ENCODE results near the gene COBLL1. TPM values are rescaled to one million over a fixed set of nuclear protein-coding genes. Genes with fewer than 3 reads are reported as not detected.
"Not testable (repeated sequence)": the region's sequence is repeated elsewhere in the genome, so short reads cannot be mapped to it uniquely, and the experiment has no call there.

COBLL1 gene
- total RNA-seq, 1 donor from 2014 or later = 110 TPM

DNA sequence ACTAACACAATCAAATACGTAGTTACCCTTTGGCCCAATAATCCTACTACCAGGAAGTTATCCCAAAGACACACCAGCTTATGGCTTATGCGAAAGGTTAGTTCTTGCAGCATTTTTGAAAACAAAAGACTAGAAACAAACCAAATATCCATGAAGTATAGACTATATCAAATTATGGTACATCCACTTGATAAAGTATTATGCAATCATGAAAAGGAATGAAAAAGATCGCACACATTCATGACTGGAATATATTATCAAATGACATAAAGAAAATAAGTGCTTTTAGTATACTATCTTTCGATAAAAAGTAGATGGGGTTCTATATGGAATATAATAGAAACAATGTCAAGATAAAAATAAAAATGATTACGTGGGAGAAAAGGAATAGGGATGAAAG, 78.2 kb downstream of the COBLL1 start:
- DNase-seq (ENCODE audit: low spot score in 2 of 2, unreplicated experiment in 2 of 2) = no peak
- Mint-ChIP-seq H3K27ac (no peak overlapping the region), H3K36me3 (peaks cover 6% of the 10 kb centered on the region), H3K4me1 (peaks cover 36% of the 10 kb centered on the region), H3K4me3 (no peak overlapping the region), H3K9me3 (peaks cover 4% of the 10 kb centered on the region), H3K27me3 (ENCODE audit: low read depth) (no peaks in the 10 kb centered on the region)
- TF ChIP-seq, protein P1, sequence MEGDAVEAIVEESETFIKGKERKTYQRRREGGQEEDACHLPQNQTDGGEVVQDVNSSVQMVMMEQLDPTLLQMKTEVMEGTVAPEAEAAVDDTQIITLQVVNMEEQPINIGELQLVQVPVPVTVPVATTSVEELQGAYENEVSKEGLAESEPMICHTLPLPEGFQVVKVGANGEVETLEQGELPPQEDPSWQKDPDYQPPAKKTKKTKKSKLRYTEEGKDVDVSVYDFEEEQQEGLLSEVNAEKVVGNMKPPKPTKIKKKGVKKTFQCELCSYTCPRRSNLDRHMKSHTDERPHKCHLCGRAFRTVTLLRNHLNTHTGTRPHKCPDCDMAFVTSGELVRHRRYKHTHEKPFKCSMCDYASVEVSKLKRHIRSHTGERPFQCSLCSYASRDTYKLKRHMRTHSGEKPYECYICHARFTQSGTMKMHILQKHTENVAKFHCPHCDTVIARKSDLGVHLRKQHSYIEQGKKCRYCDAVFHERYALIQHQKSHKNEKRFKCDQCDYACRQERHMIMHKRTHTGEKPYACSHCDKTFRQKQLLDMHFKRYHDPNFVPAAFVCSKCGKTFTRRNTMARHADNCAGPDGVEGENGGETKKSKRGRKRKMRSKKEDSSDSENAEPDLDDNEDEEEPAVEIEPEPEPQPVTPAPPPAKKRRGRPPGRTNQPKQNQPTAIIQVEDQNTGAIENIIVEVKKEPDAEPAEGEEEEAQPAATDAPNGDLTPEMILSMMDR (IDR thresholded peaks at IDR 0.05; ENCODE audit: unreplicated experiment) = no peak

- TF ChIP-seq, protein P1 (IDR thresholded peaks at IDR 0.05; ENCODE audit: unreplicated experiment) = no peak
- DNase-seq (ENCODE audit: low spot score in 2 of 2, unreplicated experiment in 2 of 2) = no peak
- Mint-ChIP-seq H3K27ac (peak overlapping the region; percentile 47), H3K4me3 (no peak overlapping the region), H3K9me3 (peaks cover 4% of the 10 kb centered on the region), H3K36me3 (peaks cover 6% of the 10 kb centered on the region), H3K27me3 (ENCODE audit: low read depth) (no peaks in the 10 kb centered on the region), H3K4me1 (peaks cover 34% of the 10 kb centered on the region)
Observed at GRCh38 chr2:164761737-164762460, 79.7 kb downstream of the COBLL1 start.

GRCh38 chr2:164761201-164761600, 80.4 kb downstream of the COBLL1 start:
- peak overlapping the region; percentile 47 for H3K27ac Mint-ChIP-seq
- H3K9me3 Mint-ChIP-seq; H3K4me3 Mint-ChIP-seq; H3K36me3 Mint-ChIP-seq; H3K27me3 Mint-ChIP-seq (ENCODE audit: low read depth); DNase-seq (ENCODE audit: low spot score in 2 of 2, unreplicated experiment in 2 of 2): not testable (repeated sequence)
- H3K4me1 Mint-ChIP-seq = peaks cover 37% of the 10 kb centered on the region

DNA sequence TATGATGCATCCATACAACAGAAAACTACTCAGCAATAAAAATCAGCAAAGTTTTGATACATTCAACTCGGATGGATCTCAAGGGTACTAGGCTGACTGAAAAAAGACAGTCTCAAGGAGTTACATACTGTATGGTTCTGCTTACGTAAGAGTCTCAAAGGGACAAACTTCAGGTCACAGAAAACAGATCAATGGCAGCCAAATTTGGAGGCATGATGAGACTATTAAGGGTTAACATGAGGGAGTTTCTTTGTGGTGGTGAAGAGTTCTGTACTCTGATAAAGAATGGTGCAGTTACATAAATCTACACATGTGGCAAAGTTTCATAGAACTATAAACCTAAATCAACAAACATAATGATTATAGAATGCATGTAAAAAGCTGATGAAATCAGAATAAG, 81.4 kb downstream of the COBLL1 start:
- TF ChIP-seq, protein P1 (IDR thresholded peaks at IDR 0.05; ENCODE audit: unreplicated experiment) = no peak
- H3K4me1 Mint-ChIP-seq = peaks cover 44% of the 10 kb centered on the region
- no peaks in the 10 kb centered on the region for H3K27me3 Mint-ChIP-seq (ENCODE audit: low read depth)
- H3K4me3 Mint-ChIP-seq = no peak overlapping the region
- H3K36me3 Mint-ChIP-seq = no peaks in the 10 kb centered on the region
- H3K27ac Mint-ChIP-seq = peak overlapping the region; percentile 65
- no peak for DNase-seq (ENCODE audit: low spot score in 2 of 2, unreplicated experiment in 2 of 2)
- no peaks in the 10 kb centered on the region for H3K9me3 Mint-ChIP-seq

GRCh38 chr2:164757934-164758695, 83.5 kb downstream of the COBLL1 start:
- H3K4me3 Mint-ChIP-seq = no peak overlapping the region
- TF ChIP-seq, protein P1 (IDR thresholded peaks at IDR 0.05; ENCODE audit: unreplicated experiment) = no peak
- H3K36me3 Mint-ChIP-seq = peaks cover 1% of the 10 kb centered on the region
- H3K27me3 Mint-ChIP-seq (ENCODE audit: low read depth) = no peaks in the 10 kb centered on the region
- no peaks in the 10 kb centered on the region for H3K9me3 Mint-ChIP-seq
- DNase-seq (ENCODE audit: low spot score in 2 of 2, unreplicated experiment in 2 of 2) = no peak
- H3K4me1 Mint-ChIP-seq = peaks cover 46% of the 10 kb centered on the region
- H3K27ac Mint-ChIP-seq = peak overlapping the region; percentile 71

DNA sequence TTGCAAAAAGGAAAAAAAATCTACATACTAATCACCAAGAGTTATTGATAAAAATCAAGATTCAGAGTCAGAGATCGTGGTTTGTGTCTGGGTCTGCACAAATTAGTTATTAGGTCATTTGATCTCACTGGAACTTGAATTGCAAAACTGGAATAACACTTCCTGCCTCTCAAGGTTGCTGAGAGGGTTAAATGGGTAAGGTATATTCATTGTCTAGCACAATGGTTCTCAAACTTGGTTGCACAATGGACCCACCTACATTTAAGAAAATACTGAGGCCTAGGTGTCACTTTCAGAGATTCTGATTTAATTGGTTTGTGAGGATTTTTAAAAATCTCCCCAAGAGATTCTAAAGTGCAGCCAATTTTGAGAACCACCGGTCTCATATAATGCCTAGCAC, 84.8 kb downstream of the COBLL1 start:
- Mint-ChIP-seq H3K4me1 (peaks cover 47% of the 10 kb centered on the region), H3K27ac (peak overlapping the region; percentile 62), H3K4me3 (no peak overlapping the region), H3K36me3 (peaks cover 1% of the 10 kb centered on the region), H3K9me3 (no peaks in the 10 kb centered on the region), H3K27me3 (ENCODE audit: low read depth) (no peaks in the 10 kb centered on the region)
- TF ChIP-seq, protein P1 (IDR thresholded peaks at IDR 0.05; ENCODE audit: unreplicated experiment) = no peak
- no peak for DNase-seq (ENCODE audit: low spot score in 2 of 2, unreplicated experiment in 2 of 2)
